GM10266 (cell line): ENCODE data around the gene UMODL1.

Source experiments
- DNase-seq: peaks from one replicate; pipeline ENCODE4 v3.0.0; 2012; ENCODE audit errors: extremely low spot score
- TF ChIP-seq, protein P1 (sequence below): IDR thresholded peaks from 2 replicates; pipeline ENCODE4 v1.5.1; 2012; ENCODE audit warnings: mild to moderate bottlenecking, low read depth; ENCODE audit not compliant: control insufficient read depth, insufficient read depth; ENCODE audit errors: missing control alignments

UMODL1 gene

GRCh38 chr21:42027085-42027821 is 43.9 kb upstream of the UMODL1 start:
- TF ChIP-seq, protein P1, sequence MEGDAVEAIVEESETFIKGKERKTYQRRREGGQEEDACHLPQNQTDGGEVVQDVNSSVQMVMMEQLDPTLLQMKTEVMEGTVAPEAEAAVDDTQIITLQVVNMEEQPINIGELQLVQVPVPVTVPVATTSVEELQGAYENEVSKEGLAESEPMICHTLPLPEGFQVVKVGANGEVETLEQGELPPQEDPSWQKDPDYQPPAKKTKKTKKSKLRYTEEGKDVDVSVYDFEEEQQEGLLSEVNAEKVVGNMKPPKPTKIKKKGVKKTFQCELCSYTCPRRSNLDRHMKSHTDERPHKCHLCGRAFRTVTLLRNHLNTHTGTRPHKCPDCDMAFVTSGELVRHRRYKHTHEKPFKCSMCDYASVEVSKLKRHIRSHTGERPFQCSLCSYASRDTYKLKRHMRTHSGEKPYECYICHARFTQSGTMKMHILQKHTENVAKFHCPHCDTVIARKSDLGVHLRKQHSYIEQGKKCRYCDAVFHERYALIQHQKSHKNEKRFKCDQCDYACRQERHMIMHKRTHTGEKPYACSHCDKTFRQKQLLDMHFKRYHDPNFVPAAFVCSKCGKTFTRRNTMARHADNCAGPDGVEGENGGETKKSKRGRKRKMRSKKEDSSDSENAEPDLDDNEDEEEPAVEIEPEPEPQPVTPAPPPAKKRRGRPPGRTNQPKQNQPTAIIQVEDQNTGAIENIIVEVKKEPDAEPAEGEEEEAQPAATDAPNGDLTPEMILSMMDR: no peak

DNA sequence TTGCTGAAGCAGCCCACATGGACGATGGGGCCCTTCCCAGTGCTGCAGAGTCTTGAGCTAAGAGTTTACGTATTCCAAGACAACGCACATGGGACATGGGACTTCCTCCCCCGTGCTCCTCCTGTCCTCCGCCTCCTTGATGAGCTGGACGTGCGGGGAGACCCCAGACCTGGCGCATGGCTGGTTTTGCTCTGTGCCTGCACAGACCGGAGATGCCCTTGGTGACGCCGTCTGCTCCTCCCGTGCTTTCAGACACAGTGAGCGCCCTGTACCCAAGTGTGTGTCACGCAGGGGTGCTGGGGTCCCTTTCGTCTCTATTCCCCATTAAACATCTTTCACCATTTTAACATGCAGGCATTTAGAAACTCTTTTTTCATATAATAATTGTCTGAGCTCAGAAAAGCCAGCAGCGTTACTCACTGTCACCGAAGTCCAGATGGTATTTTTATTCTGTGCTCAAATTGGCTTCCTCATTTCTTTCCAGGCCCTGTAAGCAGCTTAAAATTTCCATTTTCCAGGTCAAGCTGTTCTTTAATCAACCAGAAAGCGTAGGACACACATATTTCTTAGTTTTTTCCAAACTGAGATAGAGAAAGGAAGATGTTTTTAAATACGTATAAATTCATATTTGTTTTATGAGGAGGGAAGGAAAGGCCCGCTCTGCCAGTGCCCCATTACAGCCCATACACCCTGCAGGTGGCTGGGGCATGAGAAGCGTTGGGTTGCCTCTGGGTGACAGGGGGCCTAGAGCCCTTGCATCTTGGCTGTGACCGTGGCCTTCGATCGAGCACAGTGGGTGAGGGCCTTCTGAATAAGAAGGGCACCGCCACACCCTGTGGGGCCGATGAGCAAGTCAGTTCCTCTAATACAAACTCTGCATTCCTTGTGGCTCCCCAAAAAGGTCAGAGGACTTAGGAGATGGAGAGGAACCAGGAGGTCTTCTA is 43.0 kb upstream of the UMODL1 start:
- TF ChIP-seq, protein P1: no peak

More at GRCh38 chr21:42027085-42027821, 43.9 kb upstream of the UMODL1 start:
- no peak for DNase-seq

DNA sequence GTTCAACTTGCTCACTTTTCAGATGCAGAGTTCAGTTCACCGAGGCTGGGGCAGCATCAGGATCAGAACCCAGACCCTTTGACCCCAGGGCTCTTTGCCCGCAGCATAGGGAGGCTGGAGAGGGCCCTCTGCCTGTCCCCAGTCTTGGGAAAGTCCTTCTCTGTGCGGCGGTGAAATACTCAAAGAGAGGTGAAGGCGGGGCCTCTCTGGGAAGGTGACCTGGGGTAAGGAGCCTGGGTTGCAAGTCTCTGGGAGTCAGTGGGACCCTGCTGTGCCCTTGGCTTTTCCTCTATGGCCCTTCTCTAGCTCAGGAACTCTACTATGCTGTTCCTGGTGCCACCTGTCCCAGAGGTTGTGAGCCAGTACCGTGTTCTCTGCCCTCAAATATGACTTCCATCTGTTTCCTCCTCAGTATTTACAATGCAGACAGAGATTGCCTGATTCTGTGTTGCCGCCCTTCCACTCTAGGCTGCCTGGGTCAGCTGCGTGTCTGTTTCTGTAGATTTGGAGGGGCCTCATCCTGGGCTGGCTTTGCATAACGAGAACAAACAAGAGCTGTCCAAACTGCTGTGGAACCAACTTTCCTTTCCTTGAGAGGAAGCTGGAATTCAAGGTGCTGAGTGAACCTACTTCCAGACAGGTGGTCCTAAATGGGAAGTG is 42.2 kb upstream of the UMODL1 start:
- TF ChIP-seq, protein P1: no peak
- no peak for DNase-seq

More for the DNA sequence above, 43.0 kb upstream of the UMODL1 start:
- DNase-seq: no peak

GRCh38 chr21:42030311-42030710 is 40.8 kb upstream of the UMODL1 start:
- DNase-seq: no peak
- TF ChIP-seq, protein P1: no peak

- no peak for DNase-seq
- TF ChIP-seq, protein P1: no peak
These were observed 39.9 kb upstream of the UMODL1 start for GRCh38 chr21:42031241-42031640.

GRCh38 chr21:42031816-42032215 is 39.3 kb upstream of the UMODL1 start:
- TF ChIP-seq, protein P1: no peak
- no peak for DNase-seq
